ENCODE results near the gene KLHL40.

The KLHL40 gene

DNA sequence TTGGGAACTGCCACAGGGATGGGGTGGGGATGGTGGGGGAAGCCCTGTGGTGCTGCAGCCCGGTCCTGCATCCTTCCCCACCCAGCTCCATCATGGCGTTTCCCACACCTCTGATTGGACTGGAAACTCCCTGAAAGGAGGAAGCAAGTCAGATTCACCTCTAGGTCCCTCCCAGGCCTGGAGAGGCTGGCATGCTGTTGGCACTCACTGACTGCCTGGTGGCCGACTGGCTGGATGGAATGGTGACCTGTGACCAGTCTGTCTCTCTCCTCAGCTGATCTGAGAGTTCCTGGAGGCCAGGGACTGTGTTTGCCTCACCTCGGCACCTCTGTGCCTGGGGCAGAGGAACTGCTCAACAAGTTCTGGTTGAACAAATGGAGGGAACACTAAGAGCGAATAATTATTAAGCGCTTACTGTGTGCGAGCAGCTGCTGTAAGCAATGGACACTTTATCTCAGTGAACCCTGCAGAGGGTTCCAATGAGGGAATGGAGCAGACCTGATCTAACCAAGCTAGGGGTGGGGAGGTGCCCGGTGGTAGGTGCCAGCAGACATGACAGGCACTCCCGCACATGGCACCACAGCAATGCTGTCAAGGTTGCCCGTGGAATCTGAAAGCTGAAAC is 20.7 kb downstream of the KLHL40 start:
- CTCF ChIA-PET: no interaction called here

DNA sequence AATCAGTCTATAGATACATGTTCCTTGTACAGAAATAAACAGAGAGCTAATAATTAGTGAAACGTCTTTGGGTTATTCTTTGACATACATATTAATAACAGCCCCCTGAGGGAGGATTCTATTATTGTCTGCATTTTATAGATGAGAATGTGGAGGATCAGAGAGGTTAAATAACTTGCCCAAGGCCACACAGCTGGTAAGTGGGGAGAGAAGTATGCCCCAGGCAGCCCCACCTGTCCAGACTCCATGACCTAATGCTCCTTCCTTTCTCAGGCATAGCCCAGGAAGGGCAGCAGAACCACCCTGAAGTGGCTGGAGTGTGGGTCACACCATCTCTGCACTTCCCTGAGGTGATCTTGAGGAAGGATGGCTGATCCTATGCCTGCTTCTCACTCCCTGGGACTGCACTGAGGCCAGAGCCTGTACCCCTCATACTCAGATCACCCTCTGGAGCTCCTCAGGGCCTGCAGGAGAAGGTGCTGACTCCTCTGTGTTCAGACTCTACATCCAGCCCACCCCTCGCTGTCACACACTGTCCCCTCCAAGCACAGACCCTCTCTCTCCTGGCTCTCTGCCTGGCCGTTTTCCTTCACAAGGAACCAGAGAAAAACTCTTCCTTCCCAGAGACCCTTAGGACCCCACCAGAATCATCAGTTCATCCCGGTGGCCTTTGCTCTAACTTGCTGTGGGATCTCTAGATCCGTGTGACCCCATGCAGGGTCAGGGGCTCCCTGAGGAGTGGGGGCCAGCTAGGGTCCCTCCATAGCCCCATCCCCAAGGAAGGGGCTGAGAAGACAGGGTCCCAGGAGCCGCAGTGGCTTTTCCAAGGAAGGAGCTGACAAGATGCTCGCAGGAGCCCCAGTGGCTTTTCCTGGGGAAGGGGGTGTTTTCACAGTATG is 21.6 kb downstream of the KLHL40 start:
- ChIA-PET POLR2A (no interaction called here), CTCF (interaction anchor here (0.7 to 2.2 kb wide), 2 partner anchors 36 to 38 kb away, joined by 3 to 8 read pairs; no protein-coding TSS in a partner anchor)
- DNase-seq (ENCODE audit: extremely low spot score): no peak
- TF ChIP-seq, protein P1, sequence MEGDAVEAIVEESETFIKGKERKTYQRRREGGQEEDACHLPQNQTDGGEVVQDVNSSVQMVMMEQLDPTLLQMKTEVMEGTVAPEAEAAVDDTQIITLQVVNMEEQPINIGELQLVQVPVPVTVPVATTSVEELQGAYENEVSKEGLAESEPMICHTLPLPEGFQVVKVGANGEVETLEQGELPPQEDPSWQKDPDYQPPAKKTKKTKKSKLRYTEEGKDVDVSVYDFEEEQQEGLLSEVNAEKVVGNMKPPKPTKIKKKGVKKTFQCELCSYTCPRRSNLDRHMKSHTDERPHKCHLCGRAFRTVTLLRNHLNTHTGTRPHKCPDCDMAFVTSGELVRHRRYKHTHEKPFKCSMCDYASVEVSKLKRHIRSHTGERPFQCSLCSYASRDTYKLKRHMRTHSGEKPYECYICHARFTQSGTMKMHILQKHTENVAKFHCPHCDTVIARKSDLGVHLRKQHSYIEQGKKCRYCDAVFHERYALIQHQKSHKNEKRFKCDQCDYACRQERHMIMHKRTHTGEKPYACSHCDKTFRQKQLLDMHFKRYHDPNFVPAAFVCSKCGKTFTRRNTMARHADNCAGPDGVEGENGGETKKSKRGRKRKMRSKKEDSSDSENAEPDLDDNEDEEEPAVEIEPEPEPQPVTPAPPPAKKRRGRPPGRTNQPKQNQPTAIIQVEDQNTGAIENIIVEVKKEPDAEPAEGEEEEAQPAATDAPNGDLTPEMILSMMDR (IDR thresholded peaks at IDR 0.05; ENCODE audit: control extremely low read depth, extremely low read depth, low read depth, missing control alignments): no peak

More for the DNA sequence above, 20.7 kb downstream of the KLHL40 start:
- POLR2A ChIA-PET: no interaction called here
- no peak for DNase-seq (ENCODE audit: extremely low spot score)
- TF ChIP-seq, protein P1 (IDR thresholded peaks at IDR 0.05; ENCODE audit: control extremely low read depth, extremely low read depth, low read depth, missing control alignments): no peak

DNA sequence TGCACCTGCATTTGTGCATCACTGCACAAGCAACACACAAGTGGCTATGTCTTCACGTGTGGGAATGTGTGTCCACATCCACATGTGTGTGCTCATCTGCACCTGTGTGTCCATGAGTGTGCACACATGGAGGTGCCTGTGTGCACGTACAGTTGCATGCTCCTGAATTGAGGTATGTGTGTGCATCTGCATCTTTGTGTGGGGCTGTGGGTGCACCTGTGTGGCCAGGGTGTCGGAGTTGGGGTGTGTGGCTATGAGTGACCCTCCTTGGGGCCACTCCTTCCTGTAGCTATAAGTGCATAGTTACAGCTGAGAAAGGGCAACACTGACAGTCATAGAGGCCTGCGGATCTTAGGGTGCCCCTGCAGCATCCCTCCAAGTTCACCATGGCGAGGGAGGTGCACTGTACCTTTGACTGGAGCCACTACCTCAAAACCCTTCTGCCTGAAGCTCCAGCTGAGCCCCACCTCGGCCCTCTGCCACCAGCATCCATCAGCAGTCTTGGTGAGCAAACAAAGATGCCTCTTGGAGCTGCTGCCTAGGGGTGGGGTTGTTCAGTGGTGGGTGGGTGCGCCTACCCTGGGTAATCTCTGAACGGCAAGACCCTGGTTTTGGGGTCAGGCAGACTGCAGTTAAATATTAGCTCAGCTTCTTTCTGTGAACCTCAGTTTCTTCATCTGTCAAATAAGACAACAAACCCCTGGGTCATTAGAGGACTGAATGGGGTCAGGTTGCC is 22.5 kb downstream of the KLHL40 start:
- POLR2A ChIA-PET: no interaction called here
- no peak for DNase-seq (ENCODE audit: extremely low spot score)
- CTCF ChIA-PET: interaction anchor here (2.2 kb wide), 1 partner anchor 37 kb away, joined by 8 read pairs; no protein-coding TSS in a partner anchor
- TF ChIP-seq, protein P1 (IDR thresholded peaks at IDR 0.05; ENCODE audit: control extremely low read depth, extremely low read depth, low read depth, missing control alignments): no peak

DNA sequence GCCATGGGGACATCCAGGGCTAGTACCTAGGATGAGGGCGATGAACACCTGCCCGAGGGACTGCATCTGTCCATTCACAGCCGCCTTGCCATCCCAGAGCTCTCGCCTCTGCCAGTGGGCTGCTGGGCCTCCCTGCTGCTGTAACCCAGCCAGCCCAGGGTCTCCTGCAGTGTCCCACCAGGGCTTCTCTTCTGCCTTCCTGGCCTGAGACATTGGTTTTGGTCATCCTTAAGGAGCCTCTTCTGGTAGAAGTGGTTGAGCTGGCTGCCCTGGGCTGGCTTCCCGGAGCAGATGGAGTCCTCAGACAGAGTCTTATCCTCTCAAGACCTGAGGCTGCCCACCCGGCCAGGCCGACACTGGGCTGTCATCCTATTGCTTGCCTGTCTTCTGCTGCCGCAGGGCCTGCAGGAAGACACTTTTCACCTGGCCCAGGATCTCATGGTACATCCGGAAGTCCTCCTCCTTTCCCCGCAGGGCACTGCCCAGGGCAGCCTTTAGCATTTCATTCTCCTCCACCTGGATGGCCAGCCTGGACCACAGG is 23.3 kb downstream of the KLHL40 start:
- TF ChIP-seq, protein P1 (IDR thresholded peaks at IDR 0.05; ENCODE audit: control extremely low read depth, extremely low read depth, low read depth, missing control alignments): no peak
- ChIA-PET CTCF (interaction anchor here (1.2 to 2.2 kb wide), 3 partner anchors 36 to 173 kb away, joined by 3 to 8 read pairs (median 3); no protein-coding TSS in a partner anchor), POLR2A (no interaction called here)
- no peak for DNase-seq (ENCODE audit: extremely low spot score)

- ChIA-PET CTCF (interaction anchor here (1.2 to 1.3 kb wide), 2 partner anchors 35 to 172 kb away, joined by 3 read pairs; no protein-coding TSS in a partner anchor), POLR2A (no interaction called here)
- TF ChIP-seq, protein P1 (IDR thresholded peaks at IDR 0.05; ENCODE audit: control extremely low read depth, extremely low read depth, low read depth, missing control alignments): no peak
- no peak for DNase-seq (ENCODE audit: extremely low spot score)
These were observed 24.3 kb downstream of the KLHL40 start for GRCh38 chr3:42709621-42710020.
